Measurements from ENCODE around the gene HES6. TPM values are rescaled to one million over a fixed set of nuclear protein-coding genes. Genes with fewer than 3 reads are reported as not detected.

Gene HES6
- total RNA-seq, 1 experiment from 2014 or later, result 52.2 TPM

DNA sequence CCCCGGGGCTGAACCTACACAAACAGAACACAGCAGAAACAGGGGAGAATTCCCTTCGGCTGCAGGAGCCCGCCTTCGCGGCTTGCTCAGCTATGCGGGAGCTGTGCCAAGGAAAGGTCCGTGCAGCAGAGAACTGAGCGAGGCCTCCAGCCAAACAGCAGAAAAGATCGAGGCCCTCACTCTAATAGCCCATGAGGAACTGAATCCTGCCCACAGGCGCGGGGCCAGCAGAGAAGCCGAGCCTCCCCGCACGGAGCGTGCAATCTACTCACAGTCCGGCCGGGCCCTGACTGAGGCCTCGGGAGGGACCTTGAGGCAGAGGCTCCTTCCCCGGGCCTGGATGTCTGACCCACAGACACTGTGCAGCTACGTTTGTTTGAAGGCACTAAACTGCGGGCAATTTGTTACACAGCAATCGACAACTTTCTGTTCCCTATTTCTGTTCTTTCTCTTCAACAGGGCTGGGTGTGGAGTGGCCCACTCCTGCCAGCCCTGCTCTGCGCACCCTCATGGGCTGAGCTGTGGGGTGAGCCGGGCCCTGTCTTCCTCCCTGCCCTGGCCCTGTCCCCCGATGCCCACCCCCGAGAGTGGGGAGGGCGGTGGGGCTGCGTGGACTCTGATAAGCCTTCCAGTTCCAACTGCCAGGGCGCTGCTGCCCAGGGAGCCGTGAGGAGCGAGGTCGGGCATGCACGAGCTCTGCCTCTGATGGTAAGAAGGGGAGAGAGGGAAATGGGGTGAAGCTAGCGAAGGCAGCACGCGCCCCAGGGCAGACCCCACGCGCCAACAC, 13.7 kb downstream of the HES6 start:
- H3K4me3 ChIP-seq (ENCODE audit: insufficient read depth, low read depth, low read length), result no peak overlapping the region
- DNase-seq, result peak; percentile 39
- peaks cover 22% of the 10 kb centered on the region for H3K27me3 ChIP-seq (ENCODE audit: control insufficient read depth, insufficient read depth, low read length)
- H3K36me3 ChIP-seq (replicated peaks; ENCODE audit: control insufficient read depth, insufficient read depth, low read length), result no peaks in the 10 kb centered on the region

DNA sequence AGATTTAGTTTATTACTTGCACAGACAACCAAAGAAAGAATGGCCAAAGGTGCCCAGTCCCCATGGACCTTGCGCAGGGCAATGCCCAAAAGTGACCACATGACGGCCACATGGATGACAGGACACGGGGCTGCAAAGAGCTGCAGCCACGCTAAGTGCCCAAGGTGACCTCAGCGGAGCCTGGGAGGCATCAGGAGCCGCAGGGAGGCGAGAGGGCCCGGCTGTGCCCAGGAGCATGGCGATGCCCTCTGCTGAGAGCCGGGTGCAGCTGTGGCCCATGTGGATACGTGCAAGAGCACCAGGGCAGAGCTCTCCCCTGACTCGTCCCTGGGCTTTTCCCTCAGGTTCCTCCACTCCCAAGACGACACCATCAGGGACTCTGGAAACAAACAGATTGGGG, 14.7 kb downstream of the HES6 start:
- Histone ChIP-seq H3K4me3 (ENCODE audit: insufficient read depth, low read depth, low read length) (no peak overlapping the region), H3K27me3 (ENCODE audit: control insufficient read depth, insufficient read depth, low read length) (peaks cover 12% of the 10 kb centered on the region), H3K36me3 (replicated peaks; ENCODE audit: control insufficient read depth, insufficient read depth, low read length) (no peaks in the 10 kb centered on the region)
- peak; percentile 48 for DNase-seq

DNA sequence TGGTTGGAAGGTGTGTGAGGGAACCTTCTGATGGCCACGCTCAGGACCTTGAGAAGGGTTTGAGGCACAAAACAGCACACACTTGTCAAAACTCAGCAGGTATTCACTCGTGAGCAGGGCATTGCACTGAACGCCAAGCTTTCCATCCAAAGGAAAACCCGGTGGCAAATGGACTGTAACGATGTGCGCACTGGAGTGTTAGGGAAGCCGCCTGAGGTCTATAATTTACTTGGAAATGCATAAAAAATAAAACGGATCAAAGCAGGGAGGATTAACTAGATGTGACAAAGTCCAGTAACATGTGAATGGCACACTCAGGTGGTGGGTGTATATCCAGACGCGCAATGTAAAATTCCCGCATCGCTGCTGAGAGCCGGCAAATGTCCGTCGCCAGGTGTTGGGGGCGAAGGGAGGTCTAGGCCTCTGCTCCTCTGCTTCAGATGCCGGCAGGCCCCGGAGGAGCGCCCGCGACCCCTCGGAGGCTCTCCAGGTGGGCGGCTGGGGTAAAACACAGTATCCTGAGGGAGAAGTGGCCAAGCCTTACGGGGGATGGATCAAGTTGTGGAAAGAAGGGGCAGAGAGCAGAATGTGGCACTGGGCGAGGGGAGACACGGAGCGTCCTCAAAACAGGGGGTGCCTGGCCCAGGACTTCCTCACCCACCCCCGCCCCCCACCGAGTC, 15.3 kb downstream of the HES6 start:
- peak; percentile 41 for DNase-seq
- Histone ChIP-seq H3K4me3 (ENCODE audit: insufficient read depth, low read depth, low read length) (no peak overlapping the region), H3K36me3 (replicated peaks; ENCODE audit: control insufficient read depth, insufficient read depth, low read length) (no peaks in the 10 kb centered on the region), H3K27me3 (ENCODE audit: control insufficient read depth, insufficient read depth, low read length) (peaks cover 7% of the 10 kb centered on the region)

DNA sequence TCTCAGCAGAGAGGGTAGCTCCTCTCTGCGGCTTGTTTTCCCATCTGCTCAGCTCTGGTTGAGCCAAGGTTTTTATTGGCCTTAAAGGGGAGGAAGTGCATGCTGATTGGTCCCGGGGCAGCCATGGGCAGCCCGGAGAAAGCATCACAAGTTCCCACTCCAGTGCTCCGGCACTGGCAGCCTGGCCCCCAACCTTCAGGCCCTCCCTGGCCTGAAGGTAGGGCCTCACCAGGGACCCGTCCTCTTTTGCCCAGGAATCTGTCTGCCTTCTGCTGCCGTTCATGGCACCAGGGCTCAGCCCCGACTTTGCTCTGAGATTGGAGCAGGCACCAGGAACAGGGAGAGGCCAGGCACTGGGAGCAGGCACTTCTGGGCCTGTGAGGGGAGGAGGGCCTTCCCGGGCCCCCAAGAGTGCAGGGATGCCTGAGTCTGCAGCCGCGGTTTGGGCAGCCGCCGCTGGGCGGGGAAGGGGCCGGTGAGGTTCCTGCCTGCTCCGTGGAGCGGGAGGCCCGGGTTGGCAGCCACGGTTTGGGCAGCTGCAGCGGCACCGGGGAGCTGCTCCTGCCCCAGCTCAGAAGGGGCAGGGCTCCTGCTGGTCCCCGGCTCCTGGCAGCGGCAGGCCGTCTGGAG, 18.8 kb downstream of the HES6 start:
- Histone ChIP-seq H3K4me3 (ENCODE audit: insufficient read depth, low read depth, low read length) (no peak overlapping the region), H3K27me3 (ENCODE audit: control insufficient read depth, insufficient read depth, low read length) (no peaks in the 10 kb centered on the region), H3K36me3 (replicated peaks; ENCODE audit: control insufficient read depth, insufficient read depth, low read length) (no peaks in the 10 kb centered on the region)
- peak; percentile 60 for DNase-seq

DNA sequence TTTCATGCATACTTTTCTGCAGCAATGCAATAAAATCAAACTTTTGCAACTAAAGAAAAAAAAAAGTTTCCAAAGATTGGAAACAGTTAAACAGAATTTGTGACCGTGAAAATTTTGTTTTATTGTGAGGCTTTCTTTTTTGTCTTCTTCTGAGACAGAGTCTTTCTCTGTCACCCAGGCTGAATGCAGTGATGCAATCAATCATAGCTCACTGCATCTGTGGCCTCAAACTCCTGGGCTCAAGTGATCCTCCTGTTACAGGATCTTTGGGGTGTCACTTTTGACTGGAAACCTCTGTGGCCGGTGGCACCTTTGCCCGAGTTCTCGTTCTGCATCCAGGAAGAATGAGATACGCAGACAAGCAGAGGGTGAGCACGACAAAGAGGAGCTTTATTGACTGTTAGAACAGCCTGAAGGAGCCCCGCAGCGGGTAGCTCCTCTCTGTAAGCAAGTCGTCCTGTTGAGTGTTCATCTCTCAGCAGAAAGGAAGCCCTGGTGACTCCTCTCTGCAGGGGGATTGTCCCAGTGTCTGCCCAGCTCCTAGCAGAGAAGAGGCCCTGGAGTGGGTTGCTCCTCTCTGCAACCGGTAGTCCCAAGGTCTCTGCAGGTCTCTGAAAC, 19.5 kb downstream of the HES6 start:
- H3K27me3 ChIP-seq (ENCODE audit: control insufficient read depth, insufficient read depth, low read length), result no peaks in the 10 kb centered on the region
- DNase-seq, result no peak
- no peaks in the 10 kb centered on the region for H3K36me3 ChIP-seq (replicated peaks; ENCODE audit: control insufficient read depth, insufficient read depth, low read length)
- H3K4me3 ChIP-seq (ENCODE audit: insufficient read depth, low read depth, low read length), result no peak overlapping the region

DNA sequence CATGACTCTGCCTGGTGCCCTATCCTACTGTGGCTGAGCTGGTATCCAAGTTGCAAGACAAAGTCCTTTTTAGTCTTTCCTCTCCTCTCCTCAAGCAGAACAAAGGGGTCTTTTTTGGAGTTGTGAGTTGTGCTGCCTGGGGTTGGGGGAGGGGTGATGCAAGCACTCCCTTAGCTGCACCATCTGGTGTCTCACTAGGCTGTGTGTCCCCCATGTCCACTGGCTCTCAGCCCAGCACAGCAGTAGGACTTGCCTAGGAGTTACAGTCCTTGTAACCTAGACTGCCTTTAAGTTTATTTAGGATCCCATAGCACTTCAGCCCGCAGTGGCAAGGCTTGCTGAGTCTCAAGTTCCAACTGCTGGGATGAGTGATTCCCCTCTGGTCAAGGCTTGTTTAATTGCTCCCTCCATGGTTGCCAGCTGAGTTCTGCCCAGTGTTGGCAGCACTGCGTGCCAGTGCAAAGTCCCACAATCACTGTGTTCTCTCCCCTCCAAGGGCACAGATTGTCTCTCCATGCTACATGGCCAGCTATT, 23.1 kb downstream of the HES6 start:
- no peak for DNase-seq
- H3K4me3 ChIP-seq (ENCODE audit: insufficient read depth, low read depth, low read length), result no peak overlapping the region
- no peaks in the 10 kb centered on the region for H3K36me3 ChIP-seq (replicated peaks; ENCODE audit: control insufficient read depth, insufficient read depth, low read length)
- H3K27me3 ChIP-seq (ENCODE audit: control insufficient read depth, insufficient read depth, low read length), result no peaks in the 10 kb centered on the region

DNA sequence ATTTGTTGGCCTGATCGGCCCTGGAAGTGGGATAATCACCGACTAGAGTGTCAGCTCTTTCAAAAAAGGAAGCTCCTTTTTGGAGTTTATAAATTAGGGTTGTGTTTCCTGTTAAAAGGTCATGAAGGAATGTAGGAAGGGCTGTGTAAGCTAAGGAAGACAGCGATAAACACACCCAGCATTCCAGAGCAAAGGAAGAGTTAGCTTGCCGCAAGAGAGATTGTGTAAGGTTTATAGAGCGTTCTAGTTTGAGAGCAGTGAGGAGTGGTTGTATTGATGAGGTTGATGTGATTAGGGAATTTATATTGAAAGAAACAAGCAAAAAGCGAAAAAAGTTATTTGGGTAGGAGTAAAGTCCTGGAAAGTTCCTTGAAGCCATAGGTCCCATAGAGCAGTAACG, 32.8 kb downstream of the HES6 start:
- Histone ChIP-seq H3K27me3 (ENCODE audit: control insufficient read depth, insufficient read depth, low read length) (peaks cover 2% of the 10 kb centered on the region; the same call in 1 of the 2 replicates), H3K36me3 (replicated peaks; ENCODE audit: control insufficient read depth, insufficient read depth, low read length) (no peaks in the 10 kb centered on the region), H3K4me3 (ENCODE audit: insufficient read depth, low read depth, low read length) (no peak overlapping the region)
- DNase-seq, result no peak

DNA sequence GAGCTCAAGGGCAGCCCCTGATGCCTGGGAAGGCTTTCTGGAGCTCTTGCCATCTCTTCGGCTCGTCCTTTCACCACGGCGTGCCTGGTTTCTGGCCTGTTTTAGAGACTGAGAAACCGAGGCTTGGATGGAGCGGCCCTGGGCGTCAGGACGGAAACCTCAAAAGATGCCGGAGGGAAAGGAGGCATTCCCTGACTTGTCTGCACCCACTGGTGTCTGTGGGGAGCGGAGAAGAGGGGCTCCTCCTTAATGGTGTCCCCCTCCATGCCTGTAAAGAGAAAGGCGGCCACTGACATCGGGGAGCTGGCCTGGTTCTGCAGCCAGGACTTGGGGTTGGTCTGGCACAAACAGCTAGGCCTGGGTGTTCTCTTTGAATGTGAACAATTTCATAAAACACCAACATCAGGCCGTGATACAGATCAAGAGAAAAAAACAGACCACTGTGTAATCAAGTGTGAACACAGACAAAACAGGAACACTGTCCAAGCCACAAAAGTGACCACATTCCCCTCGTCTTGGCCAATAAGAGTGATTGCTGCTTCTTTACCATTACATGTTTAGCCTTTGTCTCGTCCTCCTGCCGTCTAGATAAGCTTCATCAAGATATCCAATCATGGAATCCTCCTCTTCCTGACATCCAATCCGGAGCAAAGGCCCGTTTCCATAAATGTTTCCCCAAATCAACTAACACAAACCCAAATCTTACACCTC, 35.7 kb downstream of the HES6 start:
- no peaks in the 10 kb centered on the region for H3K36me3 ChIP-seq (replicated peaks; ENCODE audit: control insufficient read depth, insufficient read depth, low read length)
- peak overlapping the region; percentile 44 for H3K4me3 ChIP-seq (ENCODE audit: insufficient read depth, low read depth, low read length)
- peaks cover 2% of the 10 kb centered on the region; the same call in 1 of the 2 replicates for H3K27me3 ChIP-seq (ENCODE audit: control insufficient read depth, insufficient read depth, low read length)
- no peak for DNase-seq

DNA sequence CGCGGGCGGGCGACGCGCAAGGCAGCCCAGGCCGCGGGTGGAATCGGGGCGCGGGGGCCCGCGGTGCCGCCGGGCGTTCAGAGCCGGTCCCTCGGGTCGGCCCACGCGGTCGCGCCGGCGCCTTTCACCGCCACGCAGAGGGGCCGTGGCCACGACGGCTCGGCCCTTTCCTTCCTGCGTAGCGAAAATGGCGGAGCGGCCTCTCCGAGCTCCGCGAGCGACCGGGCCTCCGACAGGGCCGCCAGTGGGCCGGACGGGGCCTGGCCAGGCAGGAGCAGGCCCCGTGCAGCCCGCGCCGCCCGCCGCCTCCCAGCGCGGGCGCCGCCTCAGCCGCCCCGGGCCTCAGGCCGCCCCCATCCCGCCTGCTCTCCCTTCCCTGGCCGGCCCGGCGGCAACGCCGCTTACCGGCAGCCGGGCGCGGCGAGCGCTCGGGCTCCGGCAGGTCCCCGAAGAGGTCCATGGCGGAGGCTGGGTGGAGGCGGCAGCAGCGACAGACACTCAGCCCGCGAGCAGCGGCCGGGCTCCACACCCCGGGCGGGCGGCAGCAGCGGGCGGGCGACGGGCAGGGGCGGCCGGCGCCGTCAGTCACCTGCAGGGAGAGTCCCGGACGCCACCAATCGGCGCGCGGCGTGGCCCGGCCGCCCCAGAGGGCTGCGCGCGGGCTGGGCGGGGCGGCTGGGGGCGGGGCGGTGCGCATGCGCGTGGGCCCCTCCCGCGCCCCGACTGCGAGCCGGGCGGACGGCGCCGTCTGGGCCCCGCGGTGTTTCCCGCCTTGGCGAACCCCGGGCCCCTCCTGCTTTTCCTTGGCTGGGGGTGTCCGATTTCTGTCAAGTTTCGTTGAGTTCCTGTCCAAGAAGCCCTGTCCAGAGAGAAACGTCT, 36.5 kb downstream of the HES6 start, which contains the start of gene ILKAP:
TSS of gene ILKAP (minus strand) at position 602 of the 879 bp plus-strand sequence. CDS start at position 460, 142 bp downstream.
- peak; percentile 100 for DNase-seq
- no peaks in the 10 kb centered on the region for H3K36me3 ChIP-seq (replicated peaks; ENCODE audit: control insufficient read depth, insufficient read depth, low read length)
- 0 out of 2 replicates have a peak, but pooled peaks cover 2% of the 10 kb centered on the region for H3K27me3 ChIP-seq (ENCODE audit: control insufficient read depth, insufficient read depth, low read length)
- H3K4me3 ChIP-seq (ENCODE audit: insufficient read depth, low read depth, low read length), result peak within 1 kb of the TSS; percentile 68

DNA sequence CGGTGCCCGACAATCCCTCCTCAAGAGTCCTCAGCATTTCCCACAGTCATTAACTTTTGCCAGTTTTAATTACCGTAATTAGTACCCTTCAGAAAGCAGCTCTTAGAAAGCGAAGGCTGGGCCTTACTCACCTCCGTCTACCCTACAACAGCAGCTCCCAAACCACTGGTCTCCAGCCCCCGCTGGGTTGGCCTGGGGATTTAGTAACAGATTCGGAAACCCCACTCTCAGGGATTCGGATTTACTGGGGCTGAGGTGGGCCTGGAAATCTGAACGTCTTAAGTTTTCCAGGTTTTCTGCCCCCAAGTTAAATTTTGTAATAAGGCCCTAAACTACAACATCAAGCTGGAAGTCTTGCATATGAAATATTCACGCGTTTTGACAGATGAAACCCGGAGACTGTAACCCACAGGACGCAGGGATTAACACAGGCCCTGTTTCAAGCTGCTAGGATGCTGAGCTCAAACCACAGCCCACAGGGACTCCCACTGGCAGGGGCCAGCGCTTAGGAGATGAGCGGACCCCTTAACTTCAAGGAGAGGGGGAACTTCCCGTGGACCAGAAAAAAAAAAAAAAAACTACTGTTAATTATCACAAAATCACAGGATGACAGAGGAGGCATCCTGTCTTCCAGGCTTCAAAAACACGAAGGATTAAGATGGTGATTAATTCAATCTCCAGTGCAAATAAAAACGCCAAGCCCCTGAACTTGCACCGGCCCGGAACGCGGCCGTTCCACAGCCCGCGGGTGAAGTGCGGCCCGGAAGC, 37.3 kb downstream of the HES6 start:
- Histone ChIP-seq H3K4me3 (ENCODE audit: insufficient read depth, low read depth, low read length) (peak overlapping the region; percentile 68), H3K36me3 (replicated peaks; ENCODE audit: control insufficient read depth, insufficient read depth, low read length) (no peaks in the 10 kb centered on the region), H3K27me3 (ENCODE audit: control insufficient read depth, insufficient read depth, low read length) (no peaks in the 10 kb centered on the region)
- DNase-seq, result peak; percentile 73

DNA sequence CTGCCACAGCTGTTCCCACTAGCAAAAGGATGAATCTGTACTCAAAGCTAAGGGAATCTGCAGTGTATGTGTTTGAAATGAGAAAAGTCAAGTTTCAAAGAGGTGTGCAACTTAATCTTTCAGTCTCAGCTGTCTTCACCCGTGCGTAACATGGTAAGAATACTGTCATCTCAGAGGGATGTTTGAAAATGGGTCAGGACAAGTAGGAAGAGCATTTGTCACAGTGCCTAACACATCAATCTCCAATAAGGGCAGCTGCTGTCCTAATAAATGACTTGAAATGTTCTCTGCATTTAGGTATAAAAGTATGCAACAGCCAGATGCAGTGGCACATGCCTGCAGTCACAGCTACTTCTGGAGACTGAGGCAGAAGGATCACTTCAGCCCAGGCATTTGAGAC, 49.4 kb downstream of the HES6 start:
- DNase-seq, result no peak
- Histone ChIP-seq H3K27me3 (ENCODE audit: control insufficient read depth, insufficient read depth, low read length) (no peaks in the 10 kb centered on the region), H3K36me3 (replicated peaks; ENCODE audit: control insufficient read depth, insufficient read depth, low read length) (peaks cover 25% of the 10 kb centered on the region)

More for the DNA sequence above, 49.4 kb downstream of the HES6 start:
- H3K4me3 ChIP-seq (ENCODE audit: insufficient read depth, low read depth, low read length), result no peak overlapping the region
